ENCODE data around the gene TMEM79.

Gene TMEM79

DNA sequence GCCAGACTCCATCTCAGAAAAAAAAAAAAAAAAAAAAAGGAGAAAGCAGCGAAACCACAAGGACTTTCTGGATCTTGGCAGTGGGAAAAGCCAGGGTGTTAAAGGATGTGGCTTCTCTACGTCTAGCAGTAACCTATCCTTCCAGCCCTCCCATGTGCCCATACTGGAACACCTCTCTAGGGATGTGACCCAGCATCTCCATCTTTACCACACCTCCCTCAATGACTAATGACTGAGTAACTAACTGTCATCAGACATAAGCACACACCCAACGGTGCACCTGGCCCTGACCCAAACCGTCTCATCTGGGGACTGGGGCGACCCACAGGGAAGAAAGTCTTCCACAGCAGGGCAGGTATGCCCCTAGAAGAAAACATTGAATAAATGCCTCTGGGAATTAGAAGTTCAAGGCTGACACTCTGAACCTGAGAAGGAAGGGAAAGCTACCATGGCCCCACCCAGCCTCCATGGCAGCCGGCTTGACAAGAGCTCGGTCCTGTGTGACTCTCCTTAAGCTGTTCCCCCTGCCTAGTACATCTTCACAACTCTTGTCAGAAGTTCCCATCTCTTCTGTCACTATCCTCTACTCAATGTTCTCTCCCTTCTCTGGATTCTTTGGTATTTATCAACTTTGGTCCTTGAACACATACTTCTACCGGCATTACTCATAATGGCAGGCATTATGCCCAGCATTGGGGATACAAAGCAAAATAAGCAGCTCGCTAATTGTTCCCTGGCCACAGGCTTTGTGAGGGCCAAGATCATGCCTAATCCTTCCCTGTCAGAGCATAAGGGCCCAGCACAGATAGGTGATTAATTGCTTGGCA is 21.5 kb upstream of the TMEM79 start:
- DNase-seq (ENCODE audit: low spot score), result no peak

DNA sequence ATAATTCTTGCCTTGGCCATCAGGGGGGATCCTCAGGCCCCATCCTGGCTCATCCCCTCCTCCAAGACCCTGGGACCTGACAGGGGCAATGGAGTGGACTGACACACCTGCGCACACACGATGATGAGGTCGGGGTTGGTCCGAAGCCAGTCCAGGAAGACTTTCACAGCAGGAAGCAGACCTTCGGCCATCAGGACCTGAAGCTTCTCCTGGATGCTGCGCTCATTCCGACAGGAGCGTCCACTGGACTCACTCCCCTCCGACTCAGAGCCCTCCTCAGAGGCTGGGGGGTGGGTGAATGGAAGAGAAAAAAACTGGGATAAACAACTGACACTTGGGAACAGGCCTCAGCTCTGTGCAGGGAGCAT is 20.9 kb upstream of the TMEM79 start:
- DNase-seq (ENCODE audit: low spot score), result no peak

DNA sequence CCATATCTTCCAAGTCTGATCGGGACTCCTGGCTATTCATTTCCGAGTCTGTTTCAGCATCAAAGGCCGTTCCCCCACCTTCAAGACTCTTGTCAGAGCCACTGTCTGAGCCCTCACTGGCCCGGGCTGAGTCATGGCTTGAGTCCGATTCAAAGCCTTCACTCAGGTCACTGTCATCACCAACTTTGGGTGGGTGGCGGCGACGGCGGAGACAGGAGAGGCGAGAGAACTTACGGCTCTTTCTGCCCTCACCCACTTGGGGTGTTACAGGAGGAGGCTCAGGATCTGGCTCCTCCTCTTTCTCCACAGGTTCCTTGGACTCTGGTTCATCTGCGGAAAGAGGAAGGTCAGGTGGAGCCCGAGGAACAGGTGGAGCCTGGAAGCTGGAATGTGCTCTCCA is 18.1 kb upstream of the TMEM79 start:
- no peak for DNase-seq (ENCODE audit: low spot score)

DNA sequence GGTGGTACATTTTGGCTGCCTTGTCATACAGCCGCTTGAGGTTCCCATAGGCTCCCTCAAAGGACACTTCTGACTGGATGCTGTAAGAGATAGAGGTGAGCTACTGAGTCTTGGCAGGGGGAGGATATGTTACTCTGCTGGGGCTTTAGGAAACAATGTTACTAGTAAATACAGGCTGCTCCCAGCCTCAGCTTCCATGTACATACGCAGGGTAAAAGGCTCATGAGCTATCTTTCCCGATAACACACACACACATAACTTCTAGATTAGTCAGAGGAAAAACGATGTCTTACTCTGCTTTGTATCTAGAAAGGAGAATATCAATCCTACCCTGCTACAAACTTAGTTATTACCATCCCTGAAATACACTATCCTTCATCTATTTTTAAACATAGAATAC is 15.8 kb upstream of the TMEM79 start:
- DNase-seq (ENCODE audit: low spot score), result no peak

- DNase-seq (ENCODE audit: low spot score), result no peak
These were observed 13.8 kb upstream of the TMEM79 start for GRCh38 chr1:156270314-156270713.

- DNase-seq (ENCODE audit: low spot score), result no peak
These were observed 7.6 kb upstream of the TMEM79 start for GRCh38 chr1:156276532-156276931.

GRCh38 chr1:156276966-156277381 is 7.2 kb upstream of the TMEM79 start:
- DNase-seq (ENCODE audit: low spot score), result no peak

DNA sequence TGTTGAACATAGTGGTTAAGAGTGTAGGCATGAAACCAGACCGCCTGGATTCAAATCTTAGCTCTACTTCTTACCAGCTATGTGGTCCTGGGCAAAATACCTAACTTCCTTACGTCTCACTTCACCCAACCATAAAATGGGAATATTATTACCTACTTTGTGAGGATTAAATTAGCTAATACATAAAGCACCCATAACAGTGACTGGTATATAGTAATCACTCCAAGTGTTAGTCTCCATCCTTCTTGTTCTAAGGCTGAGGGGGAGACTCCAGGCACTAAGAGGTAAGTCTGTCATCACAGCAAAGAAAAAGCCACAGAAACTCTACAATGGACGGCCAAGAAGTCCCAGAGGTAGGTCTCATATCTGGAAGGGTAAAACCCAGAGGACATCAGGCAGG is 4.3 kb upstream of the TMEM79 start:
- DNase-seq (ENCODE audit: low spot score), result no peak

DNA sequence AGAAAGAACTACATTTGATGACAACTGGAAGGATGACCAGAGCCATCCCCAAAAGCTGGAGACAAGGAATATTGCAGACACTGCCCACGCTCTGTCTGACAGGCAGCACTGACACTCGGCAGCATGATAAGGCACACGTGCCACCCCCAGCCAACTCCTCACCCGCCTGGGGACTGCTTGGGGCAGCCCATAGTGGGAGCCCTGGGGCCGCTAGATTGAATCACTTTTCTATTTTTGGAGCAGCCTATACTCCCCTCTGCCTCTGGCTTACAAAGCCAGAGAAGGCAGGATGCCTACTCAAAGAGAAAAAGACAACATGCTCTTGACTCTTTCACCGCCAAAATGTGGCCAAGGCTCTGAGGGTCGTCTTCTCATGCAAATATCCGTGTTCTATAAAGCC is 2.8 kb upstream of the TMEM79 start:
- no peak for DNase-seq (ENCODE audit: low spot score)

GRCh38 chr1:156281693-156282478 is 2.2 kb upstream of the TMEM79 start:
- no peak for DNase-seq (ENCODE audit: low spot score)

GRCh38 chr1:156282479-156283222 is 1.5 kb upstream of the TMEM79 start, which contains the start of gene SMG5:
Gene SMG5, minus strand, starts transcription at chr1:156282825. Its CDS starts 145 bp downstream, at chr1:156282680.
- peak; percentile 97 for DNase-seq (ENCODE audit: low spot score)

DNA sequence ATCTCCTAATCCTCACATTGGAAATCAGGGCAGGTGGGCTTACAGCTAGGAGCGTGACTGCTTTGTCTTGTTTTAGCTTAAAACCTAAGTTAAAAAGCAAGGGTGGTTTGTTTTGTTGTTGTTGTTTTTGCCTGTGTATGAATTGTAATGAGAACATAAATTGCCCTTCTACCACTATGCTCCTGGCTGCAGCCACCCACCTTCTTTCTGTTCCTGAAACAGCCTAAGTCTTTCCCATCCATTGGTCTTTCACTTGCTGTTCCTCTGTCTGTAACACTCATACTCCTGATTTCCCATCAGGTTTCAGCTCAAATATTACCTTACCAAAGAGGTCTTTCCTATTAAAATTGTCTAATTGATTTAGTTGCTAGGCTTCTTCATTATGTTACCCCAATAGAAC is 604 bp upstream of the TMEM79 start:
- no peak for DNase-seq (ENCODE audit: low spot score)

DNA sequence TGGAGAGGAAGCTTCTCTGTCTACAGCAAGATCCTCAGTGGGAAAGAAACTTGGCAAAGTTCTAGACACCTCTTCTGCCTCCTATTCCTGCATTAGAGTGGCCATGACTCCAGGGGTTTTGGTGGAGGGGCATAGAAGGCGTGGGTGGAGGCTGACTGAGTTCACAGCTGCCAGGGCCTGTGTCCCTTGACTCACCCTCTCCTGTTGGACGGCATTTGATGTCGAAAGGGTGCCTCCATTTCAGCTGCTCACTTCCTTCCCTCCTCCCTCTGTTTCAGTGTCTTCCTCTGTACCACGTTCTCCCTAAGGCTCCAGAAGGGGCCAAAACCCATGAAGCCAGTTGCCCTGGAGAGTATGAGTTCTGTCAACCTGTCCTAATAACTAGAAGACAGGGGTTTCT is 632 bp downstream of the TMEM79 start:
- DNase-seq (ENCODE audit: low spot score), result no peak

DNA sequence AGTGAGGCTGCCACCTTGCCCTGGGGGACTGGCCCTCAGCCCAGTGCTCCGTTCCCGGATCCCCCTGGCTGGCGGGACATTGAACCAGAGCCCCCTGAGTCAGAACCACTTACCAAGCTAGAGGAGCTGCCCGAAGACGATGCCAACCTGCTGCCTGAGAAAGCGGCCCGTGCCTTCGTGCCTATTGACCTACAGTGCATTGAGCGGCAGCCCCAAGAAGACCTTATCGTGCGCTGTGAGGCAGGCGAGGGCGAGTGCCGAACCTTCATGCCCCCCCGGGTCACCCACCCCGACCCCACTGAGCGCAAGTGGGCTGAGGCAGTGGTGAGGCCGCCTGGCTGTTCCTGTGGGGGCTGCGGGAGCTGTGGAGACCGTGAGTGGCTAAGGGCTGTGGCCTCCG is 1.3 kb downstream of the TMEM79 start:
- no peak for DNase-seq (ENCODE audit: low spot score)

GRCh38 chr1:156286061-156286460 is 1.9 kb downstream of the TMEM79 start:
- DNase-seq (ENCODE audit: low spot score), result no peak

DNA sequence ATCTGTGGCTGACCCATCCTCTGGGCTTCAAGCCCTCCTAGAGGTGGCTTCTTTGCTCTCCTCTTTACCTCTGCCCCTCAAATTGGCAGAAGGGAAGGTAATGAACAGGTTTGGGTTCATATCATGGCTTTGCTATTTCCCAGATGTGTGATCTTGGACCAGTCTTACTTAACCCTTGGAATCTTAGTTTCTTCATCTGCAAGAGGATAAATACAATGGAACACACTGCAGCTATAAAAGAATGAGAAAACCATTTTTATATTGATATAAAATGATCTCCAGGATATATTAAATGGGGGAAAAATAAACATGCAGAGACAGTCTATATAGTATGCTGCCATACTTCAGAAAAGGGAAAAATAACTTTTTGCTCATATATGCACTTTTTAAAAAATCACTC is 5.7 kb downstream of the TMEM79 start:
- no peak for DNase-seq (ENCODE audit: low spot score)

DNA sequence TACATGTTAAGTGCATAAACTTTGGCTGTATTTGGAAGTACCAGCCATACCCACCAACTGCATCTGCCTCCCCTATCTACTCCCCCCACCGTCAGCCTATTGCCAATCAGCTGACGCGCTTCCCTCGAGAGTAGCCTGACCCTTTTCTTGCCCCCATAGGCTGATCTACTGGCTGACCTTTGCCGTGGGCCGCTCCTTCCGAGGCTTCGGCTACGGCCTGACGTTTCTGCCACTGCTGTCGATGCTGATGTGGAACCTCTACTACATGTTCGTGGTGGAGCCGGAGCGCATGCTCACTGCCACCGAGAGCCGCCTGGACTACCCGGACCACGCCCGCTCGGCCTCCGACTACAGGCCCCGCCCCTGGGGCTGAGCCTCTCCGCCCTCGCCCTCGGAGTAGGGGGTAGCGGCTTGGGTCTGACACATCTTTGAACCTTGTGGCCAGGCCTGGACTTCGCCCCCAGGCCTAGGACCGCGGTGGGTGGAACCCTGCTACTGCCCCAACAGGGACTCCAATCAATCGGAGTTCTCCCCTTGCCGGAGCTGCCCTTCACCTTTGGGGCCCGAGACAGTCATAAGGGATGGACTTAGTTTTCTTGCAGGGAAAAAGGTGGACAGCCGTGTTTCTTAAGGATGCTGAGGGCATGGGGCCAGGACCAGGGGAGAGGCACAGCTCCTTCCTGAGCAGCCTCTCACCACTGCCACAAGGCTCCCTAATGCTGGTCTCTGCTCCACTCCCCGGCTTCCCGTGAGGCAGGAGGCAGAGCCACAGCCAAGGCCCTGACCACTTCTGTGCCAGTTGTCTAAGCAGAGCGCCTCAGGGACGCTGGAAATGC is 7.3 kb downstream of the TMEM79 start:
- peak; percentile 75 for DNase-seq (ENCODE audit: low spot score)

DNA sequence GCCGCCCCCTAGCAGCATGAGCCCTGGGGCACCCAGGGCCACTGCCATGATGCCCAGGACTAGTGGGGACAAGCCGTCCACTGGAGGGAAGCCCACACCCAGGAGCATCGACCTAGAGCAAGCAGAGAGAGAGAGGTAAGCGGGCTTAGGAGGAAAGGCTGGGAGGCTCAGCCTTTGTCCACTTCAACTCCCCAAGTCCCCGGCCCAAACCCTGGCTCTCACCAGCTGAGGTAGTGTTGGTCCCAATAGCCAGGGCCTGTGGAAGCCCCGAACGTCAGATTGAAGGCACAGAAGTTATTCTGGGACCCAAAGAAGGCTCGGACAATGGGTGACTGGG is 8.9 kb downstream of the TMEM79 start:
- no peak for DNase-seq (ENCODE audit: low spot score)

DNA sequence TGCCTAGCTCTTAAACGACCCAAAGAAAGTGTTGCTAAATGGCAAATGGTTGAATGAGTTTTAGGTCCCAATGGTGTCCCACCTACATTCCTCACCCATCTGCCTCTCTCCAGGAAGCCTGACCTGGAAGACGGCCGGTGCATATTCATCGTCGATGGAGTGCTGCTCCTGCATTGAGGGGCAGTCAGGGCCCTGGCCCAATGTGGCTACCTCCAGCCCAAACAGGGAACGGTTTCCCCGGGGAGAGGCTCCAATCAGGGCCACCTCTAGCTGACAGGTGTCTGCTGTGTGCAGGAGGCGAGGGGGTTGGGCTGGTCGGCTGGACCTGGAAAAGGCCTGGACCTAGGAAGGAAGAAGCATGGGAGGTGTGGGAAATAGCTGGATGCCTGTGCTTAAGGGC is 9.8 kb downstream of the TMEM79 start:
- DNase-seq (ENCODE audit: low spot score), result no peak

GRCh38 chr1:156295391-156295947 is 11.3 kb downstream of the TMEM79 start, which contains the start of gene GLMP:
Gene GLMP, minus strand, starts transcription at chr1:156295679. Its CDS starts 34 bp downstream, at chr1:156295645.
- peak; percentile 75 for DNase-seq (ENCODE audit: low spot score)

DNA sequence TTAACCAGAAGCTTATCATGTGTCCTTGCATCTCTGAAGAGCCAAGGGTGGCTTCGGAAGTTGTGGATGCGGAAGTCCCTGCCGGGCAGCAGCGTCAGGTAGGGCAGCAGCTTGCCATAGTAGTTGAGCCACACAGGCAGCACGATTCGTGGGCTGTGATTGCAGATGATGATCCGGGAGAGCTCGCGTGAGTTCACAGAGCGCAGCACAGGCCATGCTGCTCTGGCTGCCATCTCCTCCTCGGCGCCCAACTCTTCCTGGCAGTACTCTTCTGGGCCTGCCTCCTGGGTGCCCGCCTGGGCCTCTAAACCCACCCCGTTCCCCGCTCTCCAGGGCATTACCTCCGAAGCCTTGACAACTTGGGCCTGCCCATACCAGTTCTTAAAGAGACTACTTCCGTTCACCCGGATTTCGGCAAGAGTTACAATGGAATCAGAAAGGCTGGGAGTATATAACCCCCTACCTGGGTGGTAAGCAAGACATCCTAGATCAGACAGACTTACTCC is 14.8 kb downstream of the TMEM79 start, which contains the start of gene VHLL:
Gene VHLL (minus strand): TSS at position 456 of the 506 bp plus-strand sequence. CDS start 118 bp downstream, at position 338.
- DNase-seq (ENCODE audit: low spot score), result no peak
